Liver (tissue), 2 donors: ENCODE results near the gene MELK.

ENCODE experiments used
- REST ChIP-seq: IDR thresholded peaks from 2 replicates; pipeline ENCODE4 v1.6.1; 2016; ENCODE audit warnings: antibody characterized with exemption, mild to moderate bottlenecking
- RXRA ChIP-seq, 2 donors: IDR thresholded peaks; 2 replicates each; pipeline ENCODE4 v1.6.1; 2017 to 2018; ENCODE audit warnings: antibody characterized with exemption in 2 of 2, mild to moderate bottlenecking in 1 of 2
- donor health status: healthy.

- TF ChIP-seq RXRA (IDR thresholded peaks at IDR 0.05) (no peak), REST (no peak)
Measured at GRCh38 chr9:36584620-36585460, 12.1 kb downstream of the MELK start.
